ENCODE measurements around the gene SLC12A7.

- TF ChIP-seq CTCF (IDR thresholded peaks at IDR 0.05) (no peak), POLR2A (IDR thresholded peaks at IDR 0.05) (no peak)
These were observed 45.8 kb downstream of the SLC12A7 start for GRCh38 chr5:1065891-1066650.

Data from thyroid gland (tissue), 4 donors.